K562 (cell line): ENCODE data around the gene POLR3A. TPM values are rescaled to one million over a fixed set of nuclear protein-coding genes. Genes with fewer than 3 reads are reported as not detected.

Experiments used
- ATAC-seq: fragments of 200-7000 bp; cut with Tn5 transposase; 3 replicates; pipeline ENCODE4 v1.9.1; 2020; ENCODE audit warnings: moderate library complexity
- BruUV-seq: library from RNA; stranded (reverse); fragments of 400-500 nt; replicated peaks from 2 replicates; lab custom pipeline; 2021; lab: Mats Ljungman, UMichigan
- CTCF ChIA-PET: fragments of 300-600 bp; formaldehyde crosslinking; extraction: SDS; loops from one replicate; lab custom pipeline; 2021; ENCODE audit warnings: low intra/inter-chr PET ratio; lab: Yijun Ruan, JAX
- POLR2A ChIA-PET: fragments of 300-600, 350-650 bp; sonication (Branson Sonifier 250); formaldehyde crosslinking; extraction: SDS; loops from one replicate; lab custom pipeline; 2021; ENCODE audit warnings: antibody characterized with exemption, inconsistent platforms; lab: Yijun Ruan, JAX
- DNase-seq, 4 experiments: peaks; one replicate each; pipeline versions ENCODE4 v3.0.0 to v3.0.0-alpha.2; 2011 to 2018; ENCODE audit warnings: low spot score in 3 of 4, mixed read lengths in 3 of 4; ENCODE audit errors: extremely low read depth in 1 of 4
- FAIRE-seq: peaks from 2 replicates; lab custom pipeline; 2011; peaks lifted over from hg19 to GRCh38; lab: Jason Lieb, UNC
- H2AFZ ChIP-seq: 2 replicates; pipeline ENCODE4 v1.6.0; 2011; ENCODE audit warnings: low read depth, low read length, control low read depth, inconsistent platforms
- H3K27ac ChIP-seq: fragments of 200-600 bp; 3 replicates; pipeline ENCODE4 v1.8.0; 2011; ENCODE audit warnings: low read depth, mild to moderate bottlenecking, control low read depth, inconsistent platforms, low read length, moderate library complexity, mixed read lengths; ENCODE audit errors: extremely low read depth
- H3K27me3 ChIP-seq, 2 experiments: fragments of 300-600 bp in 1 of 2; 2 replicates in 1 of 2; 3 replicates in 1 of 2; pipeline versions ENCODE4 v1.6.0 to v1.8.0; 2011; ENCODE audit warnings: inconsistent platforms in 2 of 2, low read length in 2 of 2, mild to moderate bottlenecking in 1 of 2, mixed read lengths in 1 of 2, moderate library complexity in 1 of 2; ENCODE audit not compliant: control insufficient read depth in 2 of 2, insufficient read depth in 2 of 2
- H3K36me3 ChIP-seq: fragments of 300-600 bp; 3 replicates; pipeline ENCODE4 v1.8.0; 2011; ENCODE audit warnings: mild to moderate bottlenecking, low read length, inconsistent platforms; ENCODE audit not compliant: control insufficient read depth, insufficient read depth
- H3K4me1 ChIP-seq, 2 experiments: fragments of 200-600 bp in 1 of 2; replicated peaks in 1 of 2; 2 replicates in 1 of 2; 3 replicates in 1 of 2; pipeline versions ENCODE4 v1.5.1 to v1.8.0; 2011; ENCODE audit warnings: inconsistent platforms in 2 of 2, low read length in 2 of 2, mild to moderate bottlenecking in 1 of 2, mixed read lengths in 1 of 2, moderate library complexity in 1 of 2; ENCODE audit not compliant: control insufficient read depth in 2 of 2, insufficient read depth in 2 of 2
- H3K4me2 ChIP-seq: 2 replicates; pipeline ENCODE4 v1.6.1; 2011; ENCODE audit warnings: low read length, control low read depth, inconsistent platforms, mixed read lengths; ENCODE audit not compliant: insufficient read depth
- H3K4me3 ChIP-seq: fragments of 200-600 bp; sonication (generic), shearing (Covaris generic); 2 replicates; pipeline ENCODE4 v1.5.1; 2016; ENCODE audit warnings: control low read depth, inconsistent platforms
- H3K79me2 ChIP-seq: fragments of 200-600 bp; 3 replicates; pipeline ENCODE4 v1.8.0; 2011; ENCODE audit warnings: low read length, inconsistent platforms; ENCODE audit not compliant: control insufficient read depth, insufficient read depth
- H3K9ac ChIP-seq, 2 experiments: 2 replicates each; pipeline versions ENCODE4 v1.6.0 to v1.6.1; 2011; ENCODE audit warnings: low read depth in 2 of 2, low read length in 2 of 2, control low read depth in 1 of 2, inconsistent platforms in 1 of 2, mild to moderate bottlenecking in 1 of 2, mixed read lengths in 1 of 2; ENCODE audit not compliant: insufficient read depth in 1 of 2
- H3K9me1 ChIP-seq: one replicate; pipeline ENCODE4 v1.6.0; 2011; ENCODE audit warnings: inconsistent platforms, mild to moderate bottlenecking, low read length, moderate library complexity; ENCODE audit not compliant: control insufficient read depth, insufficient read depth
- H3K9me3 ChIP-seq: replicated peaks from 2 replicates; pipeline ENCODE4 v1.5.1; 2011; ENCODE audit warnings: low read depth, low read length, inconsistent platforms; ENCODE audit not compliant: control insufficient read depth, insufficient read depth
- H4K20me1 ChIP-seq: replicated peaks from 2 replicates; pipeline ENCODE4 v1.6.1; 2011; ENCODE audit warnings: low read length, inconsistent platforms, mixed read lengths; ENCODE audit not compliant: control insufficient read depth, insufficient read depth
- ARID4B ChIP-seq: sonication (generic); formaldehyde crosslinking; IDR thresholded peaks from 2 replicates; pipeline ENCODE4 v1.8.0; 2022; ENCODE audit warnings: mild to moderate bottlenecking, missing genetic modification reagents
- DMBX1 ChIP-seq: fragments of 250-450 bp; sonication (Bioruptor Pico); IDR thresholded peaks from 2 replicates; pipeline ENCODE4 v1.8.0; 2022; ENCODE audit warnings: inconsistent platforms, mild to moderate bottlenecking, moderate library complexity, borderline replicate concordance
- ETV1 ChIP-seq: fragments of 450-650 bp; conservative IDR thresholded peaks from 2 replicates; pipeline ENCODE4 v1.6.1; 2016; ENCODE audit warnings: missing genetic modification characterization, control low read depth, low read depth, missing compliant biosample characterization
- ETV5 ChIP-seq: sonication (generic); formaldehyde crosslinking; IDR thresholded peaks from 2 replicates; pipeline ENCODE4 v1.4.0; 2020; ENCODE audit warnings: low read depth, mild to moderate bottlenecking, missing genetic modification reagents
- HDAC8 ChIP-seq: fragments of 450-650 bp; IDR thresholded peaks from 2 replicates; pipeline ENCODE4 v1.6.1; 2016; ENCODE audit warnings: mild to moderate bottlenecking, missing genetic modification characterization, moderate library complexity, missing compliant biosample characterization
- HNRNPH1 ChIP-seq: fragments of 200-400 bp; formaldehyde crosslinking; optimal IDR thresholded peaks from 2 replicates; pipeline ENCODE3; 2017; ENCODE audit warnings: low read depth, mild to moderate bottlenecking, low read length, moderate library complexity
- KLF6 ChIP-seq: fragments of 250-450 bp; sonication (Bioruptor Pico); IDR thresholded peaks from 2 replicates; pipeline ENCODE4 v1.4.0; 2020; ENCODE audit warnings: mild to moderate bottlenecking, moderate library complexity, borderline replicate concordance
- YY1 ChIP-seq, 3 experiments: IDR thresholded peaks; 2 replicates each; pipeline ENCODE4 v1.6.1; 2011; ENCODE audit warnings: low read length in 2 of 3, mild to moderate bottlenecking in 2 of 3, moderate library complexity in 2 of 3, borderline replicate concordance in 1 of 3, control low read depth in 1 of 3, low read depth in 1 of 3; ENCODE audit not compliant: insufficient read depth in 3 of 3, insufficient replicate concordance in 2 of 3, control insufficient read depth in 1 of 3, insufficient read length in 1 of 3; ENCODE audit errors: extremely low read depth in 1 of 3
- ZNF175 ChIP-seq: fragments of 200-800 bp; sonication (Bioruptor generic); IDR thresholded peaks from 2 replicates; pipeline ENCODE4 v1.6.1; 2016; ENCODE audit warnings: low read depth, mild to moderate bottlenecking, missing genetic modification characterization, missing compliant biosample characterization
- ZNF184 ChIP-seq: sonication (generic); formaldehyde crosslinking; IDR thresholded peaks from 2 replicates; pipeline ENCODE4 v1.5.0; 2020; ENCODE audit warnings: missing genetic modification reagents
- WGBS: fragments of 100-300 bp; shearing (Covaris generic); methylation state at CpG from one replicate; pipeline ENCODE4 v1.1.6; 2016; ENCODE audit warnings: low coverage, mixed read lengths; ENCODE audit not compliant: insufficient coverage; ENCODE audit errors: missing lambda C conversion rate; 5-methylcytosine and 5-hydroxymethylcytosine counted together
- in situ Hi-C: fragments of 300-500 bp; cut with MboI; formaldehyde crosslinking; loops from 4 replicates; pipeline ENCODE4 v1.15.0; 2018; ENCODE audit warnings: inconsistent platforms, mixed read lengths
- intact Hi-C: fragments of 100-400 bp; cut with micrococcal nuclease; formaldehyde crosslinking; loops from 2 replicates; pipeline ENCODE4 v1.14.2; 2022
- polyA plus RNA-seq, 8 experiments: library from polyadenylated mRNA; depleted of rRNA in 4 of 8; stranded (reverse) in 5 of 8; unstranded in 3 of 8; fragments of >200 nt; fragmentation: Nextera tagmentation in 2 of 8; fragmentation: Illumina TruSeq in 1 of 8; extraction: Ambion mirVana in 2 of 8; extraction: Trizol in 1 of 8; gene quantifications; 2 replicates each; pipeline versions ENCODE4 v1.2.1 to v1.2.3, GENCODE V29; 2011 to 2014; ENCODE audit warnings: inconsistent platforms in 1 of 8, missing spikeins in 1 of 8
- total RNA-seq, 7 experiments: library from RNA; depleted of rRNA in 6 of 7; stranded (reverse); fragments of >200 nt in 6 of 7; fragmentation: Illumina TruSeq in 2 of 7; extraction: Trizol in 2 of 7; gene quantifications; 2 replicates each; pipeline versions ENCODE4 v1.2.1 to v1.2.3, GENCODE V29; 2011 to 2021; ENCODE audit warnings: low replicate concordance in 1 of 7
- TF ChIP-seq, protein P1 (sequence below), 2 experiments: fragments of 450-650 bp in 1 of 2; sonication (generic) in 1 of 2; formaldehyde crosslinking in 1 of 2; IDR thresholded peaks in 1 of 2; conservative IDR thresholded peaks in 1 of 2; 2 replicates each; pipeline versions ENCODE4 v1.6.1 to v1.8.1; 2016 to 2023; ENCODE audit warnings: mild to moderate bottlenecking in 2 of 2, moderate library complexity in 2 of 2, inconsistent platforms in 1 of 2, missing genetic modification reagents in 1 of 2

Gene POLR3A
- total and polyA plus RNA-seq, 9 of the 15 experiments (the other 6 are each of a cell fraction or from before 2014, with no cell fraction given), result 14.9 to 37.0 (median 26.7) TPM

DNA sequence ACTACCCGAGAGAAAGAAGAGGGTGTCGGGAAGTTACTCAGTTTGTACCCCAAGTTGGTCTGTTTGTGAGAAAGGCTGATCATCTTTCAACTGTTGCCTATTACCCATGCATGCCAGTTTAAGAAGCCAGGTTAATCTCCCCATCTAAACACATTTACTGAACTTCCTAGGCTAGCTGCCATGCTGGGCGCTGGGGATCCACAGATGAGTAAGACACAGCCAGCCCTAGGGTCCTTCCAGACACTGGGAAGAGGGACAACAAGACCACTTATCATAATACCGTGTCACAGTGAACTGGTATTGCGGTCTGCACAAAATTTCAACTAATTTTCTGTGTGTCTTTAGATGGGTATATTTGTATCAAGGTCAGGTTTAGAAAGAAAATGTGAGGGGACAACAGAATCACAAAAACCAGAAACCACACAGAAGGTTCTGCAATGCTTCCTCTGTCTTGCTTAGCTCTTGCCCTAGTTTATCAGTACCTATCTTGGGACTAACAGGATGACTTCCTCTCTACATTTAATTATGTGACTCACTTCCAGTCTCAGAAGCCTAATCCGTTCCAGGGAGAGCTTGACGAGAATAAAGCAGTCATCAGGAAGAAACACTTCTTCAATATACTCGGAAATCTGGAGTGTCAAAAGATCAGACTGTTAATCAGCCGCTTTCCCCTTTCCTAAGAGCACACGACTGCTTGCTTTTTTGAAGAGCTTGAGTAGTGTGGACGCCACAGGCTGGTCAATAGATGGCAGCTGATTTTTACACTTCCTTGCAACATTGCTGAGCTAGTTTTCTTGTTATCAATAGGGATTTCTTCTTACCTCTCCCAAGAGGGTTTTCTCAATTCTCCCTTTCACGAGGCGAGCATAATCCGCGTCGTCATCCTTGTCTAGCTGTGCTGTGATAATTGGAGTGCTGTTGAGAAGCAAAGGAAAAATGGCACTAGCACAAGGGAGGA lies 45.7 kb downstream of the POLR3A start (continued):
- 0 out of 2 replicates have a peak, but pooled peaks have one; percentile 21 for TF ChIP-seq DMBX1 (CRISPR knock-in tag)
- peak; percentile 41; the same call in 1 of the 2 replicates for TF ChIP-seq ETV5
- TF ChIP-seq, protein P1, sequence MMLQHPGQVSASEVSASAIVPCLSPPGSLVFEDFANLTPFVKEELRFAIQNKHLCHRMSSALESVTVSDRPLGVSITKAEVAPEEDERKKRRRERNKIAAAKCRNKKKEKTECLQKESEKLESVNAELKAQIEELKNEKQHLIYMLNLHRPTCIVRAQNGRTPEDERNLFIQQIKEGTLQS (IDR thresholded peaks at IDR 0.05), result peak; percentile 62; the same call in 1 of the 2 replicates
- TF ChIP-seq, protein P1 (CRISPR knock-in tag; conservative IDR thresholded peaks at IDR 0.05), result no peak
- TF ChIP-seq ZNF175, result peak; percentile 73; the same call in 1 of the 2 replicates
- peak; percentile 41; the same call in 1 of the 2 replicates for TF ChIP-seq ETV1

DNA sequence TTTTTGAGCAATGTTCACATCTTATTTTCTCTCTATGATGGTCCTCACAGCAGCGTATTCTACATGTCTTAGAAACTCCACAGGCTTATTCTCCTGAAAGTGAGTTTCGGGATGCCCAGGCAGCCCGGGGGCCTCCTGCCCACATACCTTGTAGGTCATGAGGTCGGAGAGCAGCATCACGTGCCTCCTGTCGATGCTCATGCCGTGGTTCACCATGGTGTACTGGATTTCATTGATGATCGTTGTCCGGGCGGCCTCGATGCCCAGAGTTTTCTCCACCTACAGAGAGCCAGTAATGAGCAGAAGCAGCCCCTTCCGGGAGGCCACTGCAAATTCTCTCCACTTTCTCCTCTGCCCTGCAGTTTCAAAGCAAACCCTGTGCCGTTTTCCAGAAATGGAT lies 48.0 kb downstream of the POLR3A start:
- no peak overlapping the region for H3K9ac ChIP-seq
- no peaks in the 10 kb centered on the region for H3K79me2 ChIP-seq
- H3K4me3 ChIP-seq, result no peak overlapping the region
- no peaks in the 10 kb centered on the region for H3K9me3 ChIP-seq
- intact Hi-C loops, result no loop called here
- FAIRE-seq (no peak), ATAC-seq (no peak), DNase-seq (no peak)
- WGBS, result 97% methylated on average over 13 of the region's 13 CpGs
- H4K20me1 ChIP-seq, result no peaks in the 10 kb centered on the region
- H3K36me3 ChIP-seq, result peaks cover 95% of the 10 kb centered on the region
- no peak overlapping the region for H3K27ac ChIP-seq
- peaks cover 0 to 7% of the 10 kb centered on the region in 2 experiments; a peak in 2 of 5 replicates for H3K4me1 ChIP-seq
- no peak overlapping the region for H3K4me2 ChIP-seq
- ChIA-PET CTCF (no interaction called here), POLR2A (interaction anchor here (0.8 kb wide), 1 partner anchor 145 kb away, joined by 3 read pairs; no protein-coding TSS in a partner anchor)
- H3K9me1 ChIP-seq, result no peaks in the 10 kb centered on the region
- in situ Hi-C loops, result no loop called here
- no peaks in the 10 kb centered on the region for H3K27me3 ChIP-seq
- H2AFZ ChIP-seq, result no peak overlapping the region
- no TSS peak for BruUV-seq
- no peak for TF ChIP-seq KLF6 (CRISPR knock-in tag)
- no peak for TF ChIP-seq HDAC8
- no peak for TF ChIP-seq HNRNPH1
- no peak for TF ChIP-seq ARID4B (CRISPR knock-in tag)
- TF ChIP-seq YY1 (IDR thresholded peaks at IDR 0.05; ENCODE audit: borderline replicate concordance in 1 of 3, control insufficient read depth in 1 of 3, extremely low read depth in 1 of 3, insufficient read depth in 3 of 3, insufficient read length in 1 of 3, insufficient replicate concordance in 2 of 3, low read depth in 1 of 3, low read length in 2 of 3), result no peak
- no peak for TF ChIP-seq ZNF184 (CRISPR knock-in tag)
